HL-60/S4 (cell line): ENCODE data around the gene CHRD.
"Not testable (repeated sequence)": the region's sequence is repeated elsewhere in the genome, so short reads cannot be mapped to it uniquely, and the experiment has no call there.

Experiments
- in situ Hi-C: fragments of 300-500 bp; cut with MboI; formaldehyde crosslinking; loops from 2 replicates; pipeline ENCODE4 v1.14.3; 2022; ENCODE audit warnings: low sequenced_read_pairs

The CHRD gene

DNA sequence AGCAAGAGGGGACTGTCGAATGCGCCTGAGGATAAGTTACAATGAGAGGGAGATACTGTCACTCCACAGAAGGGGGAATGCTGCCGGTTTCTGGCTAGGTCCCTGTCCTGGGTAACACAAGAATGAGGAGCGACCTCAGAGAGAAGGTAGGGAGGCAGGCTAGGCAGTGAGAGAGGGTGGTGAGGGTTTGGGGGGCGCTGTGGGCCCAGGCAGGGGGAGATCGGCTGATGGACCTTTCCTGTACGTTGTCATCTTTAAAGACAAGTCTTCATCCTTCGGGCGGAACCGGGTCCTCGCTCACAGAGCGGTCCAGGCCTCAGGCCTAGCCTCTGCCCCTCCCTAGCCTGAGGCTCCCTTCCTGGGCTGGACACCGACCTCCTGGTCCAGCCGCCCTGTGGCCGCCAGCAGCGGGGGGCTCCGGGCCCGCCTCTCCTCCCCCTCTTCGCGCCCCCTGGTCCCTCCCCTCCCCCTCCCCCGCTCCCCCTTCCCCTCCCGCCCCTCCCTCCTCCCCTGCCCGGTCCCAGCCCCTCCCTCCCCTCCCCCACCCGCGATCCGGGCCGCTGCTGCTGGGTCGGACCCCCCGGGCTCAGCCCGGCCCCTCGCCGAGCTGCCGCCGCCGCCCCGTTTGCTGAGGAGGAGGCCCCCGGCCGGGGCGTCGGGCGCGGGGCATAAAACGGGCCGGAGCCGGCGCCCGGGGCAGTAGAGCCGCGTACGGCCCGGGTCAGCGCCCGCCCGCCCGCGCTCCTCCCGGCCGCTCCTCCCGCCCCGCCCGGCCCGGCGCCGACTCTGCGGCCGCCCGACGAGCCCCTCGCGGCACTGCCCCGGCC lies at the start of gene CHRD:
Gene CHRD (plus strand): TSS at position 697 of the 827 bp plus-strand sequence. CDS start 265 bp downstream, outside the sequence.
- in situ Hi-C loops = loop anchor here (10.0 kb wide), 1 partner anchor 145 kb away; no protein-coding TSS in a partner anchor

DNA sequence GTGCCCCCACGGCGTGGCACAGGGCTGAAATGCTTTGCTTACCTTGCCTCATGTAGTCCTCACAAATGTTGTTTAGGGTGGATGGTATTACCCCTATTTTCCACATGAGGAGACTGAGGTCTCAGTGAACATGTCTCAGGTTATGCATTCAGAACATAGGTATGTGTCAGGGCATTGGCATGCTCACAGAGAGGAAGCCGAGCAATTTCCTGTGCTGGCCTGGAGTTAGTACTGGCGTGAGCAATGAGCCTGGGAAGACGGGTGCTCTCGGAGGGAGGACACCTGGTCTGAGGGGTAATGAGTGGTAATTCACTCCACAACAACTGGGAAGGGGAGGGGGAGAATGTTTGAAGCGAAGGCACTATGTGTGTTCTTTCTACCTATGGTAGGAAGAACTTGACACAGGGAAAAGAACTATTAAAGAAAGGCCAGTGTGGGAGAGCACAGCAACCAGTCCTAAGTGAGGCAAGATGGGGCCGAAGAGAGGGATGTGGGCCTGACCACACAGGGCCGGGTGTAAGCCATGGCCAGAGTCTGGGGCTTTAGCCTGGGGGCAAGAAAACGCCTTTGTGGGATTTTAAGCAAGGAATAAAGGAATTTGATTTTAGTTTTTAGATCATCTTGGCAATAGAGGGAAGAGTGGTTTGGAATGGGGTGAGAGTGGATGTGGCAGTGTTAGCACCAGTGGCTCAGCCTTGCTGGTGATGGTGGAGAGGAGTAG lies 47.3 kb upstream of the CHRD start:
- in situ Hi-C loops = no loop called here

DNA sequence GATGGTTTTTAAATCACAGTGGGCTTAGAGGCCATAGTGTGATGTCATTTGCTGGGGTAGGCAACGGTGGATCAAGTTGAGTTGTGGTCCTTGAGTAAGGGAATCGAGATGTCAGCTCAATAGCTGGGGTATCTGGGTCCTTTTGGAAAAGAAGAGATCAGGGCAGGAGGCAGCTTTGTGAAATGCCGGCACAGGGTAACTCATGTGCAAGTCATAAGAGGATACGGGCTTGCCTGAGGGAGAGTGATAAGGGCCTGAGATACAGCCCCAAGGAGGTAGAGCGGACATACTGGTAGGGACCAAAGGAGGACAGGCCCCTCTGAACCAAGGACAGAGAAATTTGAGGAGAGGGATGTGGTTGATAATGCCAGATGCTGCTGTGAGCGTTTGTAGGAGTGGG lies 46.7 kb upstream of the CHRD start:
- in situ Hi-C loops = no loop called here

DNA sequence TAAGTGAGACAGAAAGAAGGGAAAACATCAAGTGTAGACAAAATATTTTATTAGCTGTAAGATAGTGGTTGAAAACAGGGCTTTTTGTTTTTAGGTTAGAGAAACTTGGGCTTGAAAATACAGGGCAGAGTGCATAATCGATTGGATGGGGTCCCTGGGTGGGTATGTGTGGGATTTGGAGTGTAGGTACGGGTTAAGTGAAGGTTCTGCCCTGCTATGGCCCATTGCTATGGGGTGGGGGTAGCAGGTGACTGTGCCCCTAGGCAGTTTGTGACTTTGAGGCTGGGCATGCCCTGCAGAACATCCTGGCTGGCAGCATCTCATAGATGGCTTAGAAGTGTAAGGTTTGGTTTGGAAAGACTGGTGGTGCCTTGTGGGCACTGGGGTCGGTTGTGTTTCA lies 46.2 kb upstream of the CHRD start:
- in situ Hi-C loops = no loop called here

DNA sequence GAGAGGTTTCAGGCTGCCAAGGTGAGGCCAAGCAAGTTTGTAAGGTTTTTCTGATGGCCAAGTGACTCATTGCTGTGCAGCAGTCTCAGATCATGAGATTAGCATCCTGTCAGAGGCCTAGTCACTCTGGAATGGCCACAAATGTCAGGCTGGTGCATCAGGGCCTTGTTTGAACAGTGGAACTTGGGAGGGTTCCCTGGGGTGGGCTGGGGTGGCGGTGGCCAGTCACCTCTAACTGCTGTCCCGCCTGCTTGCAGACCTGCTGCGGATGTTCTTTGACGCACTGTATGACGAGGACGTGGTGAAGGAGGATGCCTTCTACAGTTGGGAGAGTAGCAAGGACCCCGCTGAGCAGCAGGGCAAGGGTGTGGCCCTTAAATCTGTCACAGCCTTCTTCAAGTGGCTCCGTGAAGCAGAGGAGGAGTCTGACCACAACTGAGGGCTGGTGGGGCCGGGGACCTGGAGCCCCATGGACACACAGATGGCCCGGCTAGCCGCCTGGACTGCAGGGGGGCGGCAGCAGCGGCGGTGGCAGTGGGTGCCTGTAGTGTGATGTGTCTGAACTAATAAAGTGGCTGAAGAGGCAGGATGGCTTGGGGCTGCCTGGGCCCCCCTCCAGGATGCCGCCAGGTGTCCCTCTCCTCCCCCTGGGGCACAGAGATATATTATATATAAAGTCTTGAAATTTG lies 45.2 kb upstream of the CHRD start:
- in situ Hi-C loops = no loop called here

DNA sequence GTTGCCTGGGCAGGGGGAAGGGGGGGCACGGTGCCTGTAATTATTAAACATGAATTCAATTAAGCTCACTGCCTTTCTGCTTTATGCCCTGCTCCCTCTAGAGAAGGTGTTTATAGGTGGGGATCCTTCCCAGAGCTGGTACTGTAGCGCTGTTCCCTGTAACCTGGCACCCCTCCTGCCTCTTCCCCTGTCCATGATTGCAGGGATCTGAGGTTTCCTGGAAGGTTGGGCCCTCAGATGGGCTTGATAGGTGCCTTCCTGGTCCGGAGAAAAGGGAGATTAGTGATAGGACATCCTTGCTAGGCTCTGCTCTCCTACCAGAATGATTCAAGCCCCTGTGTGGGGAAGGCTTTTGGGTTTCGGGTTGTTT lies 44.6 kb upstream of the CHRD start:
- in situ Hi-C loops = no loop called here

DNA sequence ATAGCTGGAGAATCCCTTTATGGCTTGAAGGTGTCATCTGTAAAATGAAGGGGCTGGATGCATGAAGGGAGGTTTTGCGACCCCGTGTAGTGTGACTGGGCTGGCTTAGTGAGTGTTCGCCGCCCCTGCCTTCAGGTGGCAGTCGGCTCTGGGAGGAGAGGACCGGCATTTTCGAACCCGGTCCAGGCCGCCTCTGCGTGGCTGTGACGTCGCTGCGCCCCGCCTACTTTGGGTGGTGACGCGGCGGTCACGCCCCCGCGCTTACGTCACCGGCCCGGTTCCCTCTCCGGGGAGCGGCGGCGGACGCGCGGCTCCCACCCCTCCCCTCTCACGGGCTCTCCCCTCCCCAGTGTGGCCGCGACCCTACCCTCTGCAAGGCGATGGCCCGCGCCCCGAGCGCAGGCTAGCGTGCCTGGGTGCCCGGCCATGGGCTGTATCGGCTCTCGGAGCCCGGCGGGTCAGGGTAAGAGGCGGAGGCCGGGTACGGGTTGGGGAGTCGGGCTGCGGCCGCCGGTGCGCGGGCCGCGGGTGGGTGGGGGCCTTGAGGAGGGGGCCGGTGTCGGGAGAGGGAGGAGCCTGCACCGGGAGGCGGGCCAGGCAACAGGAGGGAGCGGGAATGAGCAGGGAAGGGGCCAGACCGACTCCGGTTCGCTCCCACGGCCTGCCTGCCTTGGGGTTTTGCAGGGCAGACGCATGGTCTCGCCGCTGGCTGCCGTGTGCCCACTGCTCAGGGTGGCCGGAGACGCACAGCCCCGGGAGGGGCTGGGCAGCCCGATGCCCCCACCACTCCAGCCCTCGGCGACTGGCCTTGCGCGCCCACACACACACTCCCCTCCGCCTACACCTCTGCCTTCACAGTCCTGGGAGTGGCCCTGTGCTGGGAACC lies 44.0 kb upstream of the CHRD start:
- in situ Hi-C loops = no loop called here

DNA sequence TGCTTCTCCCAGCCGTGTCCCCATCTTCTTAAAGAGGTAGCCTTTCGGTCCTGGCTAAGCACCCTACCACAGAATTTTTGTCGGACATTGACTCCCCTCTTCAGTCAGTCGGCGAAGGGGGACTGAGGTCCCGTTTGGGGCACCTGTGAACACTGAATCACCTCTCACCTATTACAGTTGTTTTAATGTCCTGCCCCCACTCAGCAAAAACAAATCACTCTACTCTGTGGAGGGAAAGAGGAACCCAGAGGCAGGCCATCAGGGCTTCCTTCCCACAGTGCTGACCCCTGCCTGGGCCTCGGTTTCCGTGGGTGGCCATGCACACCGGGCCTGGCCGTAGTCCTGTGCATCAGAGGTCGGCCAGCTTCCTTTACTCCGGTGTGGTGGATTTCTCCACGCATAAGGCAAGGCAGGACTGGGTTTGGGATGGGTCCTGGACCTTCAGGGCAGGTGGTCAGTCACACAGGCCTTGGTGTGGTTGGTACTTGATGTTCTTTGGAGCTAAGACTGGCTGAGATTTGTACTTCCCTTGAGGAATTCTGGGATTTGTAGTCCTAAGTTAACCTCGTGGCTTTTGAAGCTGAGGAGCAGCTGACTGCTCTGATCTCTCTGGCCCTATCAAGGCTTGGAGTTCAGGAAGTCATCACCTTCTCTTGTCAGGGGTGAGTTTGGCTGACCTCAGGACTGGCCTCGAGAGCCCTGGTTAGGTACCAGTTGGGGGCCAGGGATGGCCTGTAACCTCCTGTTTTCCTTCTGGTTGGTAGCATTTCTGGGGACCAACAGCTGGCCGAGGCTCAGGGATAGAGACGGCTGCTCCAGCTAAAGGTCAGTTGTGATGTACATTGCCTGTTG lies 43.1 kb upstream of the CHRD start:
- in situ Hi-C loops = no loop called here

DNA sequence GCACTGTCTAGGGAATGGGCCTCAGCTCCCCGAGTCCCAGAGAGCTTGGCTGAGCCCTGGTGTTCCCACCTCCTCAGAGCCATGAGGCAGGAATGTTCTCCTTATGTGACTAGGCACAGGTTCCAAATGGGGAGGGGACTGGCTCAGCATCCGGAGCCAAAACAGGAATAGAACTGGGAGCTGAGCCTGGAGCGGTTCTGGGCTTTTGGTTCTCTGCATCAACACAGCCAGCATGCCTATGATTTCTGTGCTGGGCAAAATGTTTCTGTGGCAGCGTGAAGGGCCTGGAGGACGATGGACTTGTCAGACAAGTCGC lies 42.5 kb upstream of the CHRD start, which contains the start of gene FAM131A:
Gene FAM131A (plus strand): TSS at position 202 of the 316 bp plus-strand sequence. CDS start 31 bp downstream, at position 233.
- in situ Hi-C loops = no loop called here

DNA sequence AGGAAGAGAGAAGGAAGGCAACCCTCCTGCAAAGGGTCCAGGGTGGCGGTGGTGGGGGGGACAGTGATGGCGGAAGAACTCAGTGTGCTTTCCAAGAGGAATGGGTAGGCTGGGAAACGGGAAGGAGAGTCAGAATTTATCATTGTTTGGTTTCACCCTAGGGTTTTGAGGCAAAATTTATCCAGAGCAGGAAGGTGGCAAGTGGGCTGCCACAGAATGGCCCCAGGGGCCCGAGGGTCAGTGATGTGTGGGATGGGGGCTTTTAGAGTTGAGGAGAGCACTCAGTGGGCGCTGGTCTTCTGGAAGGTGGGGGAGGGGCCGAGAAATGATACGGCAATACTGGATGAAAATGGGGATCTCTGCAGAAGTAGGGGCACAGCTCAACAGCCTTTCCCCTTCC lies 41.9 kb upstream of the CHRD start:
- in situ Hi-C loops = no loop called here

DNA sequence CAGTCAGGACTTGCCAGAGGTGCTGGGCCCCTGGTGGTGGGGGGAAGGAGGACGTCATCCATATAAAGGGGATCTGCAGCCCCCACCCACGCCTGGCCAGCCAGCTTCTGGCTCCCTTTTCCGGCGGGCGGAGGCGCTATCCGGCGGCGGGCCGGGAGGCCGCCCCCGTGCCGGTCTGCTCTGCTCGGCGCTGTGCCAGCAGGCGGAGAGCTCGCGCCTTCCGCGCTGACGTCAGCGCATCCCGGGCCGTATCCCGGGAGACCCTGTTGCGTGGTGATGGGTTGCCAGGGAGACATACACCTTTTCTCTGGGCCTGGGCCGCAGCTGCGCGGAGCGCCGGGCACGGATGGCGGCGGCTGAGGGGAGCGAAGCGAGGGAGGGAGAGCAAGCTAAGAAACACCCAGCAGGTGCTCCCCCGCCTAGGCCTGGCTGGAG lies 41.3 kb upstream of the CHRD start:
- in situ Hi-C loops = no loop called here

DNA sequence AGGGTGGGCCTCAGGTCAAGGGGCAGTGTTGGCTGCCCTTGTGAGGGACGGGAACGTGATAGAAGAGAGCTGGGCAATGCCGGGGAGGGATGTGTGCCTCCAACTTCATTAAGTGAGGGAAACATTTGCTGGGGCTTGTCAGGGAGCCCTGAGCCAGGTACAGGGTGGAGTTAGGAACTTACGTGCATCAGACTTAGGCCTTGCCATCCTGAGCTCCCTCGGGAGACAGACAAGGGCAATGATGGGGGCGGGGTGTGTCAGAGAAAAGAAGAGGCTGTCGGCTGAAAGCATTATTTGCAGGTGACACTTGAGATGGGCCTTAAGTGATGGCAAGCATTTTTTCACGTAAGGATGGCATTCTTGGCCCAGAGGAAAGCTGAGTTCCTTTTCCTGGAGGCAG lies 40.9 kb upstream of the CHRD start:
- in situ Hi-C loops = no loop called here

DNA sequence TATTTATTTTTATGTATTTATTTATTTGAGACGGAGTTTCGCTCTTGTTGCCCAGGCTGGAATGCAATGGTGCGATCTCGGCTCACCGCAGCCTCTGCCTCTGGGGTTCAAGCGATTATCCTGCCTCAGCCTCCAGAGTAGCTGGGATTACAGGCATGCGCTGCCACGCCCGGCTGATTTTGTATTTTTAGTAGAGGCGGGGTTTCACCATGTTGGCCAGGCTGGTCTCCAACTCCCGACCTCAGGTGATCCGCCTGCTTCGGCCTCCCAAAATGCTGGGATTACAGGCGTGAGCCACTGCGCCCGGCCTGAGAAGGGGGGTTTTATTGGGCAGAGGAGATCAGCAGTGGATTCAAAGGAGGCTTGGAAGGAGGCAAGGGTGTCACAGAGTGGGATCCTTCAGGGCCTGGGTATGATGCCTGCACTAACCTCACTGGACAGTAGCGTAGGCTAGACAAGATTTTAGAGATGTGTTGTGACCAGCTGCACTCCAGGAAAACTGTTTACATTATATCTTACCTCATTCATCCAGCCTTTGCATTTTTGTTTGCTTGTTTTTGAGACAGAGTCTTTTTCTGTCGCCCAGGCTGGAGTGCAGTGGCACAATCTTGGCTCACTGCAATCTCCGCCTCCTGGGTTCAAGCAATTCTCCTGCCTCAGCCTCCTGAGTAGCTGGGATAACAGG lies 40.3 kb upstream of the CHRD start:
- in situ Hi-C loops = not testable (repeated sequence)

DNA sequence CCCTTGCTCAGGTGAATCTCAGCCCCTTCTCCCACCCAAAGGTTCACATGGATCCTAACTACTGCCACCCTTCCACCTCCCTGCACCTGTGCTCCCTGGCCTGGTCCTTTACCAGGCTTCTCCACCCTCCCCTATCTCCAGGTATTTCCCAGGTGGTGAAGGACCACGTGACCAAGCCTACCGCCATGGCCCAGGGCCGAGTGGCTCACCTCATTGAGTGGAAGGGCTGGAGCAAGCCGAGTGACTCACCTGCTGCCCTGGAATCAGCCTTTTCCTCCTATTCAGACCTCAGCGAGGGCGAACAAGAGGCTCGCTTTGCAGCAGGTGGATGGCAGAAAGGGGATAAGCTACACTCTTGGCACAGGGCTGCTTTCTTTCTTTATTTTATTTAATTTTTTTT lies 37.9 kb upstream of the CHRD start:
- in situ Hi-C loops = no loop called here

DNA sequence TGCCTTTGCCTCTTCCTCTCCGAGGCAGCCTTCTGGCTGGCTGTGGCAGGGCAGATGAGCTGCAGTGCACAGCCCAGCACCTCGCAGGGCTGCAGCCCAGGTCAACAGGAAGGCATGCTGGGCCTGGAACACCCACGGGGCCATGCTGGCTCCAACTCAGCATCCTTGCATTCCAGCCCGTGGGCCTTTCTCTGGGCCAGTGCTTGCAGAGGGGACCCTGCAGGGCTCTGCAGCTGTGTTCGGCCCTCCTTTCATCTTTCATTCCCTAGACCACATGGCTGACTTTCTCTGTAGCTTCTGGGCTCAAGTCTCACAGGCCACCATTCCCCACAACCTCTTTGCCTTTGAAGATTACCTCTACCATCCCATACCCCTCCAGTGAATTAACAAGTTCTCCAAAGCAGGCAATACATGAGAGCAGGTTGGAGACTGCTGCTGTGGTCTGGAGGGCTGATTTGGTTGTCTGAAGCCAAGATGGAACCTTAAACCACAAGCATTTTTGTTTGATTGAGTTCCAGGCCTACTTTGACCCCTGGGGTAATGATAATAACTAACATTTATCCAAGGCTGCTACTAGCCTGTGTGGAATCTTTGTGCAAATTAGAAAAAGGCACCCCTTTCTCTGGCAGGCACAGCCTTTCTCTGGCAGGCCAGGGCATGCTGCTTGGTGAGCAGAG lies 36.5 kb upstream of the CHRD start:
- in situ Hi-C loops = no loop called here

DNA sequence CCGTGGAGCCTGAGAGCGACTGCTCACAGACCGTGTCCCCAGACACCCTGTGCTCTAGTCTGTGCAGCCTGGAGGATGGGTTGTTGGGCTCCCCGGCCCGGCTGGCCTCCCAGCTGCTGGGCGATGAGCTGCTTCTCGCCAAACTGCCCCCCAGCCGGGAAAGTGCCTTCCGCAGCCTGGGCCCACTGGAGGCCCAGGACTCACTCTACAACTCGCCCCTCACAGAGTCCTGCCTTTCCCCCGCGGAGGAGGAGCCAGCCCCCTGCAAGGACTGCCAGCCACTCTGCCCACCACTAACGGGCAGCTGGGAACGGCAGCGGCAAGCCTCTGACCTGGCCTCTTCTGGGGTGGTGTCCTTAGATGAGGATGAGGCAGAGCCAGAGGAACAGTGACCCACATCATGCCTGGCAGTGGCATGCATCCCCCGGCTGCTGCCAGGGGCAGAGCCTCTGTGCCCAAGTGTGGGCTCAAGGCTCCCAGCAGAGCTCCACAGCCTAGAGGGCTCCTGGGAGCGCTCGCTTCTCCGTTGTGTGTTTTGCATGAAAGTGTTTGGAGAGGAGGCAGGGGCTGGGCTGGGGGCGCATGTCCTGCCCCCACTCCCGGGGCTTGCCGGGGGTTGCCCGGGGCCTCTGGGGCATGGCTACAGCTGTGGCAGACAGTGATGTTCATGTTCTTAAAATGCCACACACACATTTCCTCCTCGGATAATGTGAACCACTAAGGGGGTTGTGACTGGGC lies 35.1 kb upstream of the CHRD start:
- in situ Hi-C loops = no loop called here

DNA sequence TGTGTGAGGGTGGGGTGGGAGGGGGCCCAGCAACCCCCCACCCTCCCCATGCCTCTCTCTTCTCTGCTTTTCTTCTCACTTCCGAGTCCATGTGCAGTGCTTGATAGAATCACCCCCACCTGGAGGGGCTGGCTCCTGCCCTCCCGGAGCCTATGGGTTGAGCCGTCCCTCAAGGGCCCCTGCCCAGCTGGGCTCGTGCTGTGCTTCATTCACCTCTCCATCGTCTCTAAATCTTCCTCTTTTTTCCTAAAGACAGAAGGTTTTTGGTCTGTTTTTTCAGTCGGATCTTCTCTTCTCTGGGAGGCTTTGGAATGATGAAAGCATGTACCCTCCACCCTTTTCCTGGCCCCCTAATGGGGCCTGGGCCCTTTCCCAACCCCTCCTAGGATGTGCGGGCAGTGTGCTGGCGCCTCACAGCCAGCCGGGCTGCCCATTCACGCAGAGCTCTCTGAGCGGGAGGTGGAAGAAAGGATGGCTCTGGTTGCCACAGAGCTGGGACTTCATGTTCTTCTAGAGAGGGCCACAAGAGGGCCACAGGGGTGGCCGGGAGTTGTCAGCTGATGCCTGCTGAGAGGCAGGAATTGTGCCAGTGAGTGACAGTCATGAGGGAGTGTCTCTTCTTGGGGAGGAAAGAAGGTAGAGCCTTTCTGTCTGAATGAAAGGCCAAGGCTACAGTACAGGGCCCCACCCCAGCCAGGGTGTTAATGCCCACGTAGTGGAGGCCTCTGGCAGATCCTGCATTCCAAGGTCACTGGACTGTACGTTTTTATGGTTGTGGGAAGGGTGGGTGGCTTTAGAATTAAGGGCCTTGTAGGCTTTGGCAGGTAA lies 34.3 kb upstream of the CHRD start:
- in situ Hi-C loops = no loop called here
